Measurements from ENCODE around the gene GDF9. TPM values are rescaled to one million over a fixed set of nuclear protein-coding genes. Genes with fewer than 3 reads are reported as not detected.

Gene GDF9
- total and polyA plus RNA-seq, 2 donors = 0.47 to 2.5 TPM

- WGBS = 19% methylated on average over 26 of the region's 26 CpGs
- H3K9me3 ChIP-seq (ENCODE audit: control insufficient read depth in 2 of 2, insufficient read depth in 1 of 2, low read length in 1 of 2) = peaks cover 4 to 15% of the 10 kb centered on the region in 2 donors
- peaks cover 35 to 77% of the 10 kb centered on the region in 2 donors for H3K27me3 ChIP-seq (ENCODE audit: control insufficient read depth in 2 of 2, insufficient read depth in 1 of 2, low read length in 1 of 2)
- peaks cover 3 to 16% of the 10 kb centered on the region in 2 donors for H3K4me1 ChIP-seq (ENCODE audit: control insufficient read depth in 2 of 2, insufficient read depth in 2 of 2, low read length in 2 of 2)
- no peaks in the 10 kb centered on the region for H3K36me3 ChIP-seq (ENCODE audit: control insufficient read depth in 2 of 2, insufficient read depth in 2 of 2, low read length in 1 of 2)
- peak overlapping the region; percentile 36 to 40 for H3K4me3 ChIP-seq (ENCODE audit: low read length in 2 of 2)
- no peak for DNase-seq (ENCODE audit: low read depth in 6 of 9, low spot score in 9 of 9)
- H3K27ac ChIP-seq (ENCODE audit: low read depth in 1 of 2, low read length in 1 of 2) = no peak overlapping the region
These were observed 46.8 kb downstream of the GDF9 start for GRCh38 chr5:132819468-132819867.

GRCh38 chr5:132817011-132817410 is 49.3 kb downstream of the GDF9 start:
- peaks cover 3 to 18% of the 10 kb centered on the region in 2 donors for H3K4me1 ChIP-seq (ENCODE audit: control insufficient read depth in 2 of 2, insufficient read depth in 2 of 2, low read length in 2 of 2)
- H3K36me3 ChIP-seq (ENCODE audit: control insufficient read depth in 2 of 2, insufficient read depth in 2 of 2, low read length in 1 of 2) = no peaks in the 10 kb centered on the region
- H3K27me3 ChIP-seq (ENCODE audit: control insufficient read depth in 2 of 2, insufficient read depth in 1 of 2, low read length in 1 of 2) = peaks cover 33 to 75% of the 10 kb centered on the region in 2 donors
- 82% methylated on average over 1 of the region's 1 CpG for WGBS
- H3K4me3 ChIP-seq (ENCODE audit: low read length in 2 of 2) = no peak overlapping the region
- H3K27ac ChIP-seq (ENCODE audit: low read depth in 1 of 2, low read length in 1 of 2) = no peak overlapping the region
- DNase-seq (ENCODE audit: low read depth in 6 of 9, low spot score in 9 of 9) = no peak
- peaks cover 5 to 8% of the 10 kb centered on the region in 2 donors for H3K9me3 ChIP-seq (ENCODE audit: control insufficient read depth in 2 of 2, insufficient read depth in 1 of 2, low read length in 1 of 2)

- no peak overlapping the region for H3K4me3 ChIP-seq (ENCODE audit: low read length in 2 of 2)
- H3K27ac ChIP-seq (ENCODE audit: low read depth in 1 of 2, low read length in 1 of 2) = no peak overlapping the region
- peaks cover 36 to 75% of the 10 kb centered on the region in 2 donors for H3K27me3 ChIP-seq (ENCODE audit: control insufficient read depth in 2 of 2, insufficient read depth in 1 of 2, low read length in 1 of 2)
- peaks cover 3 to 18% of the 10 kb centered on the region in 2 donors for H3K4me1 ChIP-seq (ENCODE audit: control insufficient read depth in 2 of 2, insufficient read depth in 2 of 2, low read length in 2 of 2)
- no peak for DNase-seq (ENCODE audit: low read depth in 6 of 9, low spot score in 9 of 9)
- no peaks in the 10 kb centered on the region for H3K36me3 ChIP-seq (ENCODE audit: control insufficient read depth in 2 of 2, insufficient read depth in 2 of 2, low read length in 1 of 2)
- H3K9me3 ChIP-seq (ENCODE audit: control insufficient read depth in 2 of 2, insufficient read depth in 1 of 2, low read length in 1 of 2) = peaks cover 5 to 8% of the 10 kb centered on the region in 2 donors
These were observed 49.7 kb downstream of the GDF9 start for GRCh38 chr5:132816554-132816953.

GRCh38 chr5:132816083-132816482 is 50.2 kb downstream of the GDF9 start:
- Histone ChIP-seq H3K27me3 (ENCODE audit: control insufficient read depth in 2 of 2, insufficient read depth in 1 of 2, low read length in 1 of 2) (peaks cover 34 to 75% of the 10 kb centered on the region in 2 donors), H3K27ac (ENCODE audit: low read depth in 1 of 2, low read length in 1 of 2) (no peak overlapping the region), H3K4me1 (ENCODE audit: control insufficient read depth in 2 of 2, insufficient read depth in 2 of 2, low read length in 2 of 2) (peaks cover 3 to 18% of the 10 kb centered on the region in 2 donors), H3K4me3 (ENCODE audit: low read length in 2 of 2) (no peak overlapping the region), H3K36me3 (ENCODE audit: control insufficient read depth in 2 of 2, insufficient read depth in 2 of 2, low read length in 1 of 2) (no peaks in the 10 kb centered on the region), H3K9me3 (ENCODE audit: control insufficient read depth in 2 of 2, insufficient read depth in 1 of 2, low read length in 1 of 2) (peaks cover 5 to 8% of the 10 kb centered on the region in 2 donors)
- no peak for DNase-seq (ENCODE audit: low read depth in 6 of 9, low spot score in 9 of 9)
- 81% methylated on average over 2 of the region's 2 CpGs for WGBS

GRCh38 chr5:132815454-132815853 is 50.8 kb downstream of the GDF9 start:
- Histone ChIP-seq H3K9me3 (ENCODE audit: control insufficient read depth in 2 of 2, insufficient read depth in 1 of 2, low read length in 1 of 2) (peaks cover 4 to 8% of the 10 kb centered on the region in 2 donors), H3K4me3 (ENCODE audit: low read length in 2 of 2) (no peak overlapping the region), H3K4me1 (ENCODE audit: control insufficient read depth in 2 of 2, insufficient read depth in 2 of 2, low read length in 2 of 2) (peaks cover 3 to 18% of the 10 kb centered on the region in 2 donors), H3K36me3 (ENCODE audit: control insufficient read depth in 2 of 2, insufficient read depth in 2 of 2, low read length in 1 of 2) (no peaks in the 10 kb centered on the region), H3K27me3 (ENCODE audit: control insufficient read depth in 2 of 2, insufficient read depth in 1 of 2, low read length in 1 of 2) (peaks cover 37 to 75% of the 10 kb centered on the region in 2 donors), H3K27ac (ENCODE audit: low read depth in 1 of 2, low read length in 1 of 2) (peak overlapping the region in 1 of 2 donors; percentile 18)
- no peak for DNase-seq (ENCODE audit: low read depth in 6 of 9, low spot score in 9 of 9)
- WGBS = 99% methylated on average over 1 of the region's 1 CpG

- Histone ChIP-seq H3K4me1 (ENCODE audit: control insufficient read depth in 2 of 2, insufficient read depth in 2 of 2, low read length in 2 of 2) (peaks cover 3 to 10% of the 10 kb centered on the region in 2 donors), H3K36me3 (ENCODE audit: control insufficient read depth in 2 of 2, insufficient read depth in 2 of 2, low read length in 1 of 2) (no peaks in the 10 kb centered on the region), H3K27me3 (ENCODE audit: control insufficient read depth in 2 of 2, insufficient read depth in 1 of 2, low read length in 1 of 2) (peaks cover 39 to 75% of the 10 kb centered on the region in 2 donors), H3K4me3 (ENCODE audit: low read length in 2 of 2) (no peak overlapping the region), H3K9me3 (ENCODE audit: control insufficient read depth in 2 of 2, insufficient read depth in 1 of 2, low read length in 1 of 2) (peaks cover 4 to 8% of the 10 kb centered on the region in 2 donors), H3K27ac (ENCODE audit: low read depth in 1 of 2, low read length in 1 of 2) (no peak overlapping the region)
- WGBS = 66% methylated on average over 81 of the region's 81 CpGs
- no peak for DNase-seq (ENCODE audit: low read depth in 6 of 9, low spot score in 9 of 9)
These were observed 51.6 kb downstream of the GDF9 start for GRCh38 chr5:132814503-132815294.

GRCh38 chr5:132813599-132814502 is 52.4 kb downstream of the GDF9 start:
- peaks cover 36 to 74% of the 10 kb centered on the region in 2 donors for H3K27me3 ChIP-seq (ENCODE audit: control insufficient read depth in 2 of 2, insufficient read depth in 1 of 2, low read length in 1 of 2)
- WGBS = 9% methylated on average over 110 of the region's 110 CpGs
- peak in 1 of 9 donors; percentile 51 for DNase-seq (ENCODE audit: low read depth in 6 of 9, low spot score in 9 of 9)

GRCh38 chr5:132812781-132813598 is 53.3 kb downstream of the GDF9 start, which contains the start of gene SOWAHA:
Gene SOWAHA, plus strand, starts transcription at chr5:132813302. Its CDS starts 320 bp downstream, at chr5:132813622.
- peak within 1 kb of the TSS in 1 of 2 donors; percentile 51 for H3K4me3 ChIP-seq (ENCODE audit: low read length in 2 of 2)
- H3K4me1 ChIP-seq (ENCODE audit: control insufficient read depth in 2 of 2, insufficient read depth in 2 of 2, low read length in 2 of 2) = peaks cover 0 to 4% of the 10 kb centered on the region in 2 donors
- peaks cover 4 to 8% of the 10 kb centered on the region in 2 donors for H3K9me3 ChIP-seq (ENCODE audit: control insufficient read depth in 2 of 2, insufficient read depth in 1 of 2, low read length in 1 of 2)
- WGBS = 2% methylated on average over 68 of the region's 68 CpGs
- no peaks in the 10 kb centered on the region for H3K36me3 ChIP-seq (ENCODE audit: control insufficient read depth in 2 of 2, insufficient read depth in 2 of 2, low read length in 1 of 2)
- peak within 1 kb of the TSS in 1 of 2 donors; percentile 52 for H3K27ac ChIP-seq (ENCODE audit: low read depth in 1 of 2, low read length in 1 of 2)
- H3K27me3 ChIP-seq (ENCODE audit: control insufficient read depth in 2 of 2, insufficient read depth in 1 of 2, low read length in 1 of 2) = peaks cover 39 to 77% of the 10 kb centered on the region in 2 donors
- no peak for DNase-seq (ENCODE audit: low read depth in 6 of 9, low spot score in 9 of 9)

More at GRCh38 chr5:132813599-132814502, 52.4 kb downstream of the GDF9 start:
- Histone ChIP-seq H3K4me3 (ENCODE audit: low read length in 2 of 2) (peak overlapping the region in 1 of 2 donors; percentile 51), H3K9me3 (ENCODE audit: control insufficient read depth in 2 of 2, insufficient read depth in 1 of 2, low read length in 1 of 2) (peaks cover 4 to 8% of the 10 kb centered on the region in 2 donors), H3K27ac (ENCODE audit: low read depth in 1 of 2, low read length in 1 of 2) (peak overlapping the region in 1 of 2 donors; percentile 52), H3K4me1 (ENCODE audit: control insufficient read depth in 2 of 2, insufficient read depth in 2 of 2, low read length in 2 of 2) (peaks cover 0 to 4% of the 10 kb centered on the region in 2 donors), H3K36me3 (ENCODE audit: control insufficient read depth in 2 of 2, insufficient read depth in 2 of 2, low read length in 1 of 2) (no peaks in the 10 kb centered on the region)
